ENCODE data around the gene FGB. TPM values are rescaled to one million over a fixed set of nuclear protein-coding genes. Genes with fewer than 3 reads are reported as not detected.

Gene FGB
- total and polyA plus RNA-seq, 2 of the 13 experiments (the other 11 are each of a cell fraction or from before 2014, with no cell fraction given), result 226 to 784 TPM

DNA sequence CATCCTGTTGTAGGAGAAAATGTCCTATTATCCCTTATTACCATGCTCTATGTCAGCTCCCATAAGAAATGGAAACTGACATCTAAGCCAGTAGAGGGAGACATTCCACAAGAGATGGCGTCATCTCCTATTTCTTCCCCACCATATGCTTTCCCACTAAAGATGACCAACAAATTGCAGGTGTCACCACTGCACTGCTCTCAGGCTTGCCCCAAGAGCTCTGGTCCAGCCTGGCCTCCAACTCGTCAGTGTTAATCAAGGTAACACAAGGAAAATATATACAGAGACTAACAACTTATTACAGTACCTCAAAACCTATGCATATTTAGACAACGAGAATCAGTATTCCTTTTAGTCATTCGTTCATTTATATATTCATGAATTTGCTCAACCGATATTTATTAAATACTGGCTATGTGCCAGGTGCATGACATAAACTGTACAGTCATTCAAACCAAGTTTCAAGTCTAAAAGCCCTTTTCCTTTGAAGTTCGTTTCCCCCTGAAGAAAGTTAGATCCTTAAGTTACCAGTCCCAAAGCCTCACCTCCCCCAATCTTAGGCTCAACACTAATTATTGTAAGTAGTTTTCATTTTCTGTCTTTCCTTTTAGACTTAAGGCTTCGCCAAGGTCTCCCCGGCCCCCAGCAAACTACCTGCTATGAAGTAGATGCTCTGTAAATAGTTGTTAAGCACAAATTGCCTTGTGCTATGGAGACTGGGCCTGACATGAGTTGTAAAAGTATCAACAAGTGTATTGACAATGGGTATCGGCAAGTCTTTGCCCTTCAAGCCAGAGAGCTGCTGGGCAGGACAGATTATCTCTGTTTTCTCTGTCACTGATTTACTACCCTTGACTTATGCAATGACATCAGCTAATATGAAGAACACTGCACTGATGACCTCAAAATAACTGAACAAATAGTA is 3.1 kb upstream of the FGB start (continued):
- TF ChIP-seq, protein P1, sequence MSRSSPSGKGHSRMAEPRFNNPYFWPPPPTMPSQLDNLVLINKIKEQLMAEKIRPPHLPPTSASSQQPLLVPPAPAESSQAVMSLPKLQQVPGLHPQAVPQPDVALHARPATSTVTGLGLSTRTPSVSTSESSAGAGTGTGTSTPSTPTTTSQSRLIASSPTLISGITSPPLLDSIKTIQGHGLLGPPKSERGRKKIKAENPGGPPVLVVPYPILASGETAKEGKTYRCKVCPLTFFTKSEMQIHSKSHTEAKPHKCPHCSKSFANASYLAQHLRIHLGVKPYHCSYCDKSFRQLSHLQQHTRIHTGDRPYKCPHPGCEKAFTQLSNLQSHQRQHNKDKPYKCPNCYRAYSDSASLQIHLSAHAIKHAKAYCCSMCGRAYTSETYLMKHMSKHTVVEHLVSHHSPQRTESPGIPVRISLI (CRISPR knock-in tag; IDR thresholded peaks at IDR 0.05; ENCODE audit: borderline replicate concordance), result peak; percentile 75
- TF ChIP-seq ZNF883 (CRISPR knock-in tag; IDR thresholded peaks at IDR 0.05; ENCODE audit: not compliant biosample characterization) (no peak), ZNF550 (CRISPR knock-in tag; IDR thresholded peaks at IDR 0.05; ENCODE audit: borderline replicate concordance) (no peak), CHD2 (IDR thresholded peaks at IDR 0.05; ENCODE audit: low read depth, low read length) (no peak), ZBTB21 (CRISPR knock-in tag; IDR thresholded peaks at IDR 0.05) (peak; percentile 94), ARHGAP35 (CRISPR knock-in tag; IDR thresholded peaks at IDR 0.05; ENCODE audit: borderline replicate concordance) (no peak), MEF2D (CRISPR knock-in tag; IDR thresholded peaks at IDR 0.05) (peak; percentile 84), HNRNPL (IDR thresholded peaks at IDR 0.05; ENCODE audit: low read depth, low read length) (no peak), ZNF724P (CRISPR knock-in tag; IDR thresholded peaks at IDR 0.05; ENCODE audit: borderline replicate concordance) (no peak), ZNF251 (CRISPR knock-in tag; IDR thresholded peaks at IDR 0.05) (no peak), MTF1 (CRISPR knock-in tag; IDR thresholded peaks at IDR 0.05) (no peak), STAG1 (CRISPR knock-in tag; IDR thresholded peaks at IDR 0.05) (peak; percentile 99), ZNF891 (CRISPR knock-in tag; IDR thresholded peaks at IDR 0.05) (no peak), SMC3 (IDR thresholded peaks at IDR 0.05; ENCODE audit: low read length) (peak; percentile 97), ZSCAN21 (CRISPR knock-in tag; IDR thresholded peaks at IDR 0.05; ENCODE audit: borderline replicate concordance) (no peak), CHD4 (IDR thresholded peaks at IDR 0.05; ENCODE audit: borderline replicate concordance, low read length) (peak; percentile 84), MATR3 (CRISPR knock-in tag; IDR thresholded peaks at IDR 0.05) (no peak)
- TF ChIP-seq, protein P2, sequence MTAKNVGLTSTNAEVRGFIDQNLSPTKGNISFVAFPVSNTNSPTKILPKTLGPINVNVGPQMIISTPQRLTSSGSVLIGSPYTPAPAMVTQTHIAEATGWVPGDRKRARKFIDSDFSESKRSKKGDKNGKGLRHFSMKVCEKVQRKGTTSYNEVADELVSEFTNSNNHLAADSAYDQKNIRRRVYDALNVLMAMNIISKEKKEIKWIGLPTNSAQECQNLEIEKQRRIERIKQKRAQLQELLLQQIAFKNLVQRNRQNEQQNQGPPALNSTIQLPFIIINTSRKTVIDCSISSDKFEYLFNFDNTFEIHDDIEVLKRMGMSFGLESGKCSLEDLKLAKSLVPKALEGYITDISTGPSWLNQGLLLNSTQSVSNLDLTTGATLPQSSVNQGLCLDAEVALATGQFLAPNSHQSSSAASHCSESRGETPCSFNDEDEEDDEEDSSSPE (CRISPR knock-in tag; IDR thresholded peaks at IDR 0.05), result no peak
- TF ChIP-seq, protein P3, sequence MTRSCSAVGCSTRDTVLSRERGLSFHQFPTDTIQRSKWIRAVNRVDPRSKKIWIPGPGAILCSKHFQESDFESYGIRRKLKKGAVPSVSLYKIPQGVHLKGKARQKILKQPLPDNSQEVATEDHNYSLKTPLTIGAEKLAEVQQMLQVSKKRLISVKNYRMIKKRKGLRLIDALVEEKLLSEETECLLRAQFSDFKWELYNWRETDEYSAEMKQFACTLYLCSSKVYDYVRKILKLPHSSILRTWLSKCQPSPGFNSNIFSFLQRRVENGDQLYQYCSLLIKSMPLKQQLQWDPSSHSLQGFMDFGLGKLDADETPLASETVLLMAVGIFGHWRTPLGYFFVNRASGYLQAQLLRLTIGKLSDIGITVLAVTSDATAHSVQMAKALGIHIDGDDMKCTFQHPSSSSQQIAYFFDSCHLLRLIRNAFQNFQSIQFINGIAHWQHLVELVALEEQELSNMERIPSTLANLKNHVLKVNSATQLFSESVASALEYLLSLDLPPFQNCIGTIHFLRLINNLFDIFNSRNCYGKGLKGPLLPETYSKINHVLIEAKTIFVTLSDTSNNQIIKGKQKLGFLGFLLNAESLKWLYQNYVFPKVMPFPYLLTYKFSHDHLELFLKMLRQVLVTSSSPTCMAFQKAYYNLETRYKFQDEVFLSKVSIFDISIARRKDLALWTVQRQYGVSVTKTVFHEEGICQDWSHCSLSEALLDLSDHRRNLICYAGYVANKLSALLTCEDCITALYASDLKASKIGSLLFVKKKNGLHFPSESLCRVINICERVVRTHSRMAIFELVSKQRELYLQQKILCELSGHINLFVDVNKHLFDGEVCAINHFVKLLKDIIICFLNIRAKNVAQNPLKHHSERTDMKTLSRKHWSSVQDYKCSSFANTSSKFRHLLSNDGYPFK (CRISPR knock-in tag; IDR thresholded peaks at IDR 0.05; ENCODE audit: borderline replicate concordance), result no peak
- TF ChIP-seq, protein P4, sequence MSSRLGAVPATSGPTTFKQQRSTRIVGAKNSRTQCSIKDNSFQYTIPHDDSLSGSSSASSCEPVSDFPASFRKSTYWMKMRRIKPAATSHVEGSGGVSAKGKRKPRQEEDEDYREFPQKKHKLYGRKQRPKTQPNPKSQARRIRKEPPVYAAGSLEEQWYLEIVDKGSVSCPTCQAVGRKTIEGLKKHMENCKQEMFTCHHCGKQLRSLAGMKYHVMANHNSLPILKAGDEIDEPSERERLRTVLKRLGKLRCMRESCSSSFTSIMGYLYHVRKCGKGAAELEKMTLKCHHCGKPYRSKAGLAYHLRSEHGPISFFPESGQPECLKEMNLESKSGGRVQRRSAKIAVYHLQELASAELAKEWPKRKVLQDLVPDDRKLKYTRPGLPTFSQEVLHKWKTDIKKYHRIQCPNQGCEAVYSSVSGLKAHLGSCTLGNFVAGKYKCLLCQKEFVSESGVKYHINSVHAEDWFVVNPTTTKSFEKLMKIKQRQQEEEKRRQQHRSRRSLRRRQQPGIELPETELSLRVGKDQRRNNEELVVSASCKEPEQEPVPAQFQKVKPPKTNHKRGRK (CRISPR knock-in tag; IDR thresholded peaks at IDR 0.05), result no peak
- TF ChIP-seq, protein P5, sequence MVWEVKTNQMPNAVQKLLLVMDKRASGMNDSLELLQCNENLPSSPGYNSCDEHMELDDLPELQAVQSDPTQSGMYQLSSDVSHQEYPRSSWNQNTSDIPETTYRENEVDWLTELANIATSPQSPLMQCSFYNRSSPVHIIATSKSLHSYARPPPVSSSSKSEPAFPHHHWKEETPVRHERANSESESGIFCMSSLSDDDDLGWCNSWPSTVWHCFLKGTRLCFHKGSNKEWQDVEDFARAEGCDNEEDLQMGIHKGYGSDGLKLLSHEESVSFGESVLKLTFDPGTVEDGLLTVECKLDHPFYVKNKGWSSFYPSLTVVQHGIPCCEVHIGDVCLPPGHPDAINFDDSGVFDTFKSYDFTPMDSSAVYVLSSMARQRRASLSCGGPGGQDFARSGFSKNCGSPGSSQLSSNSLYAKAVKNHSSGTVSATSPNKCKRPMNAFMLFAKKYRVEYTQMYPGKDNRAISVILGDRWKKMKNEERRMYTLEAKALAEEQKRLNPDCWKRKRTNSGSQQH (CRISPR knock-in tag; IDR thresholded peaks at IDR 0.05; ENCODE audit: low read depth), result no peak
